ENCODE results near the gene CACNA2D4.

Gene CACNA2D4

GRCh38 chr12:1919284-1919683, 832 bp upstream of the CACNA2D4 start:
- no peak for DNase-seq (ENCODE audit: low read depth)

GRCh38 chr12:1918884-1919236, 408 bp upstream of the CACNA2D4 start:
- DNase-seq (ENCODE audit: low read depth) = no peak

- no peak for DNase-seq (ENCODE audit: low read depth)
These were observed 1.0 kb downstream of the CACNA2D4 start for GRCh38 chr12:1917172-1918070.

- no peak for DNase-seq (ENCODE audit: low read depth)
These were observed 1.9 kb downstream of the CACNA2D4 start for GRCh38 chr12:1916371-1917171.

- no peak for DNase-seq (ENCODE audit: low read depth)
These were observed 3.1 kb downstream of the CACNA2D4 start for GRCh38 chr12:1915082-1915968.

GRCh38 chr12:1914114-1914911, 4.1 kb downstream of the CACNA2D4 start:
- no peak for DNase-seq (ENCODE audit: low read depth)

GRCh38 chr12:1913377-1914113, 4.9 kb downstream of the CACNA2D4 start:
- DNase-seq (ENCODE audit: low read depth) = no peak

GRCh38 chr12:1912580-1913376, 5.7 kb downstream of the CACNA2D4 start:
- DNase-seq (ENCODE audit: low read depth) = no peak

- no peak for DNase-seq (ENCODE audit: low read depth)
These were observed 6.6 kb downstream of the CACNA2D4 start for GRCh38 chr12:1911598-1912575.

- DNase-seq (ENCODE audit: low read depth) = no peak
These were observed 8.0 kb downstream of the CACNA2D4 start for GRCh38 chr12:1910468-1910867.

GRCh38 chr12:1908758-1909157, 9.7 kb downstream of the CACNA2D4 start:
- no peak for DNase-seq (ENCODE audit: low read depth)

GRCh38 chr12:1907652-1908611, 10.5 kb downstream of the CACNA2D4 start:
- peak; percentile 8 for DNase-seq (ENCODE audit: low read depth)

GRCh38 chr12:1906579-1906978, 11.9 kb downstream of the CACNA2D4 start:
- no peak for DNase-seq (ENCODE audit: low read depth)

- DNase-seq (ENCODE audit: low read depth) = no peak
These were observed 13.6 kb downstream of the CACNA2D4 start for GRCh38 chr12:1904875-1905274.

- DNase-seq (ENCODE audit: low read depth) = no peak
These were observed 21.5 kb downstream of the CACNA2D4 start for GRCh38 chr12:1896964-1897363.

GRCh38 chr12:1890810-1891209, 27.6 kb downstream of the CACNA2D4 start:
- no peak for DNase-seq (ENCODE audit: low read depth)

GRCh38 chr12:1890119-1890703, 28.2 kb downstream of the CACNA2D4 start:
- no peak for DNase-seq (ENCODE audit: low read depth)

Measured in stimulated activated CD8-positive, alpha-beta memory T cell treated with anti-CD3 and anti-CD28 coated beads, Interleukin-15, amount 100 ng/mL, for 1 hour (primary cell).